Measurements from ENCODE around the gene PDXK. TPM values are rescaled to one million over a fixed set of nuclear protein-coding genes. Genes with fewer than 3 reads are reported as not detected.

The PDXK gene
- total and polyA plus RNA-seq, 2 of the 8 experiments (the other 6 are each of a cell fraction or from before 2014, with no cell fraction given): 78.0 to 112 TPM

GRCh38 chr21:43748622-43749021 lies 29.7 kb downstream of the PDXK start (continued):
- TF ChIP-seq, protein P1, sequence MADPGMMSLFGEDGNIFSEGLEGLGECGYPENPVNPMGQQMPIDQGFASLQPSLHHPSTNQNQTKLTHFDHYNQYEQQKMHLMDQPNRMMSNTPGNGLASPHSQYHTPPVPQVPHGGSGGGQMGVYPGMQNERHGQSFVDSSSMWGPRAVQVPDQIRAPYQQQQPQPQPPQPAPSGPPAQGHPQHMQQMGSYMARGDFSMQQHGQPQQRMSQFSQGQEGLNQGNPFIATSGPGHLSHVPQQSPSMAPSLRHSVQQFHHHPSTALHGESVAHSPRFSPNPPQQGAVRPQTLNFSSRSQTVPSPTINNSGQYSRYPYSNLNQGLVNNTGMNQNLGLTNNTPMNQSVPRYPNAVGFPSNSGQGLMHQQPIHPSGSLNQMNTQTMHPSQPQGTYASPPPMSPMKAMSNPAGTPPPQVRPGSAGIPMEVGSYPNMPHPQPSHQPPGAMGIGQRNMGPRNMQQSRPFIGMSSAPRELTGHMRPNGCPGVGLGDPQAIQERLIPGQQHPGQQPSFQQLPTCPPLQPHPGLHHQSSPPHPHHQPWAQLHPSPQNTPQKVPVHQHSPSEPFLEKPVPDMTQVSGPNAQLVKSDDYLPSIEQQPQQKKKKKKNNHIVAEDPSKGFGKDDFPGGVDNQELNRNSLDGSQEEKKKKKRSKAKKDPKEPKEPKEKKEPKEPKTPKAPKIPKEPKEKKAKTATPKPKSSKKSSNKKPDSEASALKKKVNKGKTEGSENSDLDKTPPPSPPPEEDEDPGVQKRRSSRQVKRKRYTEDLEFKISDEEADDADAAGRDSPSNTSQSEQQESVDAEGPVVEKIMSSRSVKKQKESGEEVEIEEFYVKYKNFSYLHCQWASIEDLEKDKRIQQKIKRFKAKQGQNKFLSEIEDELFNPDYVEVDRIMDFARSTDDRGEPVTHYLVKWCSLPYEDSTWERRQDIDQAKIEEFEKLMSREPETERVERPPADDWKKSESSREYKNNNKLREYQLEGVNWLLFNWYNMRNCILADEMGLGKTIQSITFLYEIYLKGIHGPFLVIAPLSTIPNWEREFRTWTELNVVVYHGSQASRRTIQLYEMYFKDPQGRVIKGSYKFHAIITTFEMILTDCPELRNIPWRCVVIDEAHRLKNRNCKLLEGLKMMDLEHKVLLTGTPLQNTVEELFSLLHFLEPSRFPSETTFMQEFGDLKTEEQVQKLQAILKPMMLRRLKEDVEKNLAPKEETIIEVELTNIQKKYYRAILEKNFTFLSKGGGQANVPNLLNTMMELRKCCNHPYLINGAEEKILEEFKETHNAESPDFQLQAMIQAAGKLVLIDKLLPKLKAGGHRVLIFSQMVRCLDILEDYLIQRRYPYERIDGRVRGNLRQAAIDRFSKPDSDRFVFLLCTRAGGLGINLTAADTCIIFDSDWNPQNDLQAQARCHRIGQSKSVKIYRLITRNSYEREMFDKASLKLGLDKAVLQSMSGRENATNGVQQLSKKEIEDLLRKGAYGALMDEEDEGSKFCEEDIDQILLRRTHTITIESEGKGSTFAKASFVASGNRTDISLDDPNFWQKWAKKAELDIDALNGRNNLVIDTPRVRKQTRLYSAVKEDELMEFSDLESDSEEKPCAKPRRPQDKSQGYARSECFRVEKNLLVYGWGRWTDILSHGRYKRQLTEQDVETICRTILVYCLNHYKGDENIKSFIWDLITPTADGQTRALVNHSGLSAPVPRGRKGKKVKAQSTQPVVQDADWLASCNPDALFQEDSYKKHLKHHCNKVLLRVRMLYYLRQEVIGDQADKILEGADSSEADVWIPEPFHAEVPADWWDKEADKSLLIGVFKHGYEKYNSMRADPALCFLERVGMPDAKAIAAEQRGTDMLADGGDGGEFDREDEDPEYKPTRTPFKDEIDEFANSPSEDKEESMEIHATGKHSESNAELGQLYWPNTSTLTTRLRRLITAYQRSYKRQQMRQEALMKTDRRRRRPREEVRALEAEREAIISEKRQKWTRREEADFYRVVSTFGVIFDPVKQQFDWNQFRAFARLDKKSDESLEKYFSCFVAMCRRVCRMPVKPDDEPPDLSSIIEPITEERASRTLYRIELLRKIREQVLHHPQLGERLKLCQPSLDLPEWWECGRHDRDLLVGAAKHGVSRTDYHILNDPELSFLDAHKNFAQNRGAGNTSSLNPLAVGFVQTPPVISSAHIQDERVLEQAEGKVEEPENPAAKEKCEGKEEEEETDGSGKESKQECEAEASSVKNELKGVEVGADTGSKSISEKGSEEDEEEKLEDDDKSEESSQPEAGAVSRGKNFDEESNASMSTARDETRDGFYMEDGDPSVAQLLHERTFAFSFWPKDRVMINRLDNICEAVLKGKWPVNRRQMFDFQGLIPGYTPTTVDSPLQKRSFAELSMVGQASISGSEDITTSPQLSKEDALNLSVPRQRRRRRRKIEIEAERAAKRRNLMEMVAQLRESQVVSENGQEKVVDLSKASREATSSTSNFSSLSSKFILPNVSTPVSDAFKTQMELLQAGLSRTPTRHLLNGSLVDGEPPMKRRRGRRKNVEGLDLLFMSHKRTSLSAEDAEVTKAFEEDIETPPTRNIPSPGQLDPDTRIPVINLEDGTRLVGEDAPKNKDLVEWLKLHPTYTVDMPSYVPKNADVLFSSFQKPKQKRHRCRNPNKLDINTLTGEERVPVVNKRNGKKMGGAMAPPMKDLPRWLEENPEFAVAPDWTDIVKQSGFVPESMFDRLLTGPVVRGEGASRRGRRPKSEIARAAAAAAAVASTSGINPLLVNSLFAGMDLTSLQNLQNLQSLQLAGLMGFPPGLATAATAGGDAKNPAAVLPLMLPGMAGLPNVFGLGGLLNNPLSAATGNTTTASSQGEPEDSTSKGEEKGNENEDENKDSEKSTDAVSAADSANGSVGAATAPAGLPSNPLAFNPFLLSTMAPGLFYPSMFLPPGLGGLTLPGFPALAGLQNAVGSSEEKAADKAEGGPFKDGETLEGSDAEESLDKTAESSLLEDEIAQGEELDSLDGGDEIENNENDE (IDR thresholded peaks at IDR 0.05; ENCODE audit: insufficient replicate concordance, low read length): no peak
- no peak for TF ChIP-seq SIN3A (conservative IDR thresholded peaks at IDR 0.05 in 1 of 2, IDR thresholded peaks at IDR 0.05 in 1 of 2; ENCODE audit: low read depth in 1 of 2, low read length in 2 of 2)
- no peak for TF ChIP-seq ZNF274 (IDR thresholded peaks at IDR 0.05; ENCODE audit: borderline replicate concordance, extremely low read depth, low read length)
- no peak for TF ChIP-seq PHF8 (conservative IDR thresholded peaks at IDR 0.05; ENCODE audit: low read depth, low read length)
- no peak for TF ChIP-seq JUND (IDR thresholded peaks at IDR 0.05; ENCODE audit: low read length)
- no peak for TF ChIP-seq ATF3 (IDR thresholded peaks at IDR 0.05; ENCODE audit: insufficient read depth, low read depth, low read length)
- TF ChIP-seq TBP (IDR thresholded peaks at IDR 0.05; ENCODE audit: low read depth, low read length): no peak
- no peak for TF ChIP-seq TEAD4 (IDR thresholded peaks at IDR 0.05; ENCODE audit: low read depth, low read length)

Measured in H1 (cell line).